Activated CD8-positive, alpha-beta T cell treated with anti-CD3 and anti-CD28 coated beads for 36 hours (primary cell): ENCODE results near the gene RIMS1. TPM values are rescaled to one million over a fixed set of nuclear protein-coding genes. Genes with fewer than 3 reads are reported as not detected.
A peak's percentile ranks its signal among the peaks of the same experiment; 100 is the strongest.

Experiments
- ATAC-seq: fragments of 200-7000 bp; cut with Tn5 transposase; one replicate; pipeline ENCODE4 v1.10.0; 2021; ENCODE audit warnings: mild to moderate bottlenecking, moderate library complexity
- CTCF ChIA-PET: fragments of 350-600 bp; sonication (Branson Sonifier 250); formaldehyde crosslinking; loops from one replicate; lab custom pipeline; 2021; ENCODE audit warnings: antibody characterized with exemption; lab: Charles Lee
- POLR2A ChIA-PET: fragments of 350-600 bp; sonication (Branson Sonifier 250); formaldehyde crosslinking; loops from one replicate; lab custom pipeline; 2021; ENCODE audit warnings: antibody characterized with exemption; lab: Charles Lee
- DNase-seq: peaks from one replicate; pipeline ENCODE4 v3.0.0-alpha.2; 2020
- H3K27ac Mint-ChIP-seq: one replicate; pipeline ENCODE4 v1.8.0; 2021; ENCODE audit warnings: mild to moderate bottlenecking, mixed read lengths
- H3K27me3 Mint-ChIP-seq: one replicate; pipeline ENCODE4 v1.8.0; 2021; ENCODE audit warnings: mixed read lengths
- H3K36me3 Mint-ChIP-seq: one replicate; pipeline ENCODE4 v1.8.0; 2021; ENCODE audit warnings: low read depth, mixed read lengths
- H3K4me1 Mint-ChIP-seq: one replicate; pipeline ENCODE4 v1.8.0; 2021; ENCODE audit warnings: low read depth, mixed read lengths
- H3K4me3 Mint-ChIP-seq: one replicate; pipeline ENCODE4 v1.8.0; 2021; ENCODE audit warnings: mild to moderate bottlenecking, moderate library complexity, mixed read lengths
- H3K9me3 Mint-ChIP-seq: one replicate; pipeline ENCODE4 v1.8.0; 2021; ENCODE audit warnings: mixed read lengths
- CTCF ChIP-seq: fragments of 200-600 bp; IDR thresholded peaks from one replicate; pipeline ENCODE4 v1.8.0; 2022; ENCODE audit warnings: antibody characterized with exemption, mild to moderate bottlenecking
- intact Hi-C: fragments of 100-400 bp; cut with micrococcal nuclease; formaldehyde crosslinking; loops from one replicate; pipeline ENCODE4 v1.10.0; 2022
- total RNA-seq, 2 experiments: library from RNA; stranded (reverse); gene quantifications; one replicate each; pipeline ENCODE4 v1.2.3, GENCODE V29; 2021

RIMS1 gene
- total RNA-seq, 2 experiments from 2014 or later, result not detected

DNA sequence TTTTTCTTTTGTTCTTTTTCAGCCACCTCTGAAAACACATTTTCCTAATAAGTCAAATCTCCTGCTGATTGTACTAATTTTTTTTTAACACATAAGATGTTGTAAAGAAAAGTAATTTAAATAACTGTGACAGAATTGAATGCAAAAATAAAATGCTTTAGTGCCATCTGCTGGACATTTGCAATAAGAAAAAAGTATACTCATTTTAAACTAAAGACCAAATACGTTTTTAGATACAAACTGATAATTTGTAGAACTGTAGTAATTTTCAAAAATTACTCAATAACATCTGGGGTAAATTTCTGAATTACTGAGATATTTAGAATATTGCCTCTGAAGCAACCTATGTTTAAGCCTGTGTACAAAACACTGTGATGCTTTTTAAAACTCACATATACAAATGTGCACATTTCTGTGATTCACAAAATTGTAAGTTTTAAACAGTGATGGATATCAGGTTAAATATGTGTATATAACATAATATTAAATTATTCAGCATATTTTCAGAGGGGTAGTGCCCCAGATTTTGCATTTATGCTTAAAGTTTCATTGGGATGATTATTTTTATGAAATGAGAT, 198.7 kb downstream of the RIMS1 start:
- Mint-ChIP-seq H3K27ac (no peak overlapping the region), H3K4me1 (no peaks in the 10 kb centered on the region), H3K4me3 (no peak overlapping the region), H3K9me3 (no peaks in the 10 kb centered on the region), H3K27me3 (no peaks in the 10 kb centered on the region), H3K36me3 (no peaks in the 10 kb centered on the region)
- CTCF ChIA-PET, result no interaction called here
- peak; percentile 53 for TF ChIP-seq CTCF
- ATAC-seq (no peak), DNase-seq (no peak)
- intact Hi-C loops, result loop anchor here (5.0 to 10.0 kb wide), 2 partner anchors 550 to 703 kb away; no protein-coding TSS in a partner anchor
- POLR2A ChIA-PET, result no interaction called here

DNA sequence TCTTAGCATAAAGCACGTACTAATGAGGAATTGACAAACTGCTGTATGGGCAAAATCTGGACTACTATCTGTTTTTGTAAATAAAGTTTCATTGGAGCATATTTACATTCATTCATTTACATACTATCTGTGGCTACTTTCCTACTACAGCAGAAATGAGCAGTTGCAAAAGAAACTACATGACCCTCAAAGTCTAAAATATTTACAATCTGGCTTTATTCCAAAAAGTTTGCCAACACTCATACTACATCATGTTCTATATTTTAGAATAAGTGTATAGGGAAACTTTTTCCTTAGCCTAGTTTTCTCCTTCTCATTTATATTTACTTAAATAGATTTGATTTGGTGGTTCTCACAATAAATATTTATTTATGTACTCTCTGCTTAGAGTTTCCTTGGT, 208.2 kb downstream of the RIMS1 start:
- POLR2A ChIA-PET, result no interaction called here
- no peak for DNase-seq
- H3K9me3 Mint-ChIP-seq, result no peaks in the 10 kb centered on the region

GRCh38 chr6:72102561-72102960, 216.2 kb downstream of the RIMS1 start:
- Mint-ChIP-seq H3K9me3 (no peaks in the 10 kb centered on the region), H3K27ac (no peak overlapping the region), H3K4me1 (no peaks in the 10 kb centered on the region), H3K27me3 (no peaks in the 10 kb centered on the region), H3K36me3 (no peaks in the 10 kb centered on the region), H3K4me3 (no peak overlapping the region)
- no peak for TF ChIP-seq CTCF
- DNase-seq (no peak), ATAC-seq (no peak)
- ChIA-PET POLR2A (no interaction called here), CTCF (no interaction called here)
- intact Hi-C loops, result no loop called here

More for the DNA sequence above, 208.2 kb downstream of the RIMS1 start:
- ATAC-seq, result no peak
- no peak overlapping the region for H3K4me3 Mint-ChIP-seq
- intact Hi-C loops, result no loop called here
- H3K4me1 Mint-ChIP-seq, result no peaks in the 10 kb centered on the region
- TF ChIP-seq CTCF, result no peak
- H3K27ac Mint-ChIP-seq, result no peak overlapping the region
- no peaks in the 10 kb centered on the region for H3K36me3 Mint-ChIP-seq
- CTCF ChIA-PET, result no interaction called here
- H3K27me3 Mint-ChIP-seq, result no peaks in the 10 kb centered on the region

- DNase-seq (no peak), ATAC-seq (no peak)
- no peaks in the 10 kb centered on the region for H3K36me3 Mint-ChIP-seq
- H3K27ac Mint-ChIP-seq, result no peak overlapping the region
- TF ChIP-seq CTCF, result no peak
- H3K9me3 Mint-ChIP-seq, result no peaks in the 10 kb centered on the region
- CTCF ChIA-PET, result interaction anchor here (0.6 kb wide), 1 partner anchor 397 kb away, joined by 3 read pairs; no protein-coding TSS in a partner anchor
- POLR2A ChIA-PET, result no interaction called here
- no peaks in the 10 kb centered on the region for H3K27me3 Mint-ChIP-seq
- intact Hi-C loops, result no loop called here
- no peak overlapping the region for H3K4me3 Mint-ChIP-seq
- H3K4me1 Mint-ChIP-seq, result no peaks in the 10 kb centered on the region
Measured at GRCh38 chr6:72111611-72112010, 225.3 kb downstream of the RIMS1 start.

GRCh38 chr6:72130327-72130726, 244.0 kb downstream of the RIMS1 start:
- H3K27ac Mint-ChIP-seq, result no peak overlapping the region
- DNase-seq, result no peak
- intact Hi-C loops, result no loop called here
- no peaks in the 10 kb centered on the region for H3K27me3 Mint-ChIP-seq
- H3K4me3 Mint-ChIP-seq, result no peak overlapping the region
- no peak for ATAC-seq
- ChIA-PET POLR2A (no interaction called here), CTCF (no interaction called here)
- H3K4me1 Mint-ChIP-seq, result no peaks in the 10 kb centered on the region
- H3K9me3 Mint-ChIP-seq, result no peaks in the 10 kb centered on the region
- TF ChIP-seq CTCF, result no peak
- no peaks in the 10 kb centered on the region for H3K36me3 Mint-ChIP-seq
